IPS-15b (cell line): ENCODE measurements around the gene RAB22A.
"Not testable (repeated sequence)": the region's sequence is repeated elsewhere in the genome, so short reads cannot be mapped to it uniquely, and the experiment has no call there.

Source experiments
- H3K27me3 ChIP-seq: one replicate; pipeline ENCODE4 v1.6.1; 2013; ENCODE audit warnings: low read length; ENCODE audit not compliant: control insufficient read depth, insufficient read depth
- H3K36me3 ChIP-seq: one replicate; pipeline ENCODE4 v1.6.1; 2013; ENCODE audit warnings: low read length; ENCODE audit not compliant: control insufficient read depth, insufficient read depth
- H3K4me1 ChIP-seq: one replicate; pipeline ENCODE4 v1.6.1; 2013; ENCODE audit warnings: mild to moderate bottlenecking, low read length; ENCODE audit not compliant: control insufficient read depth, insufficient read depth
- H3K4me3 ChIP-seq: one replicate; pipeline ENCODE4 v1.5.1; 2013; ENCODE audit warnings: low read depth, low read length
- H3K9ac ChIP-seq: one replicate; pipeline ENCODE4 v1.6.1; 2013; ENCODE audit warnings: low read depth, mild to moderate bottlenecking, low read length
- H3K9me3 ChIP-seq: one replicate; pipeline ENCODE4 v1.6.1; 2013; ENCODE audit warnings: mild to moderate bottlenecking, low read length; ENCODE audit not compliant: control insufficient read depth, insufficient read depth

RAB22A gene

DNA sequence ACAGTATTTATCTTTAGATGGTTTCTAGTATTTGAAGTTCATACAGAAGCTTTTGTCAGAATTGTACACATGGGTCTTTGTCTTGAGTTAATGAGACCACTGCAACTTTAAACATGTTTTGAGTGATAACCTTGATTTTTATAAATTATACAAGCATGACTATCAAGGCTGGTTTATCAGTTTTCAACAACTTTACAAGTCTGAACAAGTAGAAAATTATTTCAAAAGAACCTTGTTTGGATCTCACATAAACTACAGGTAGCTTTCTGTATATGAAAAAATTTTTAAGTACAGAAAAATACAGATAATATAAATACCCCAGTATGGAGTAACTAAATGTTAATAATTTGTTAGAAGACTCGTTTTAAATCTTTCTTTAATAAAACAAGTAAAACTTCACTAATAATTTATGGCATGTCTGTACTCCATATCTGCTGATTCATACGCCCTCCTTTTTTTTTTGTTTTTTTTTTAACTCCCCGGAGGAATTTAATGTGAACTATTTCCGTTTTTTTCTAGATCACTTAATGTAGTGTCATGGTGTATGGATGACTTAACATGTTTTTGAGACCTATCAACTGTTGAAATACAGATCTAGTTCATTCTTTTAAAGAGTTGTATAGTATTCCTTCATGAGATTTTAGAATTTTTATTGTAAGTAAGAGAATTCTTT, 97.8 kb downstream of the RAB22A start:
- Histone ChIP-seq H3K9ac (no peak overlapping the region), H3K9me3 (no peaks in the 10 kb centered on the region), H3K4me1 (peaks cover 19% of the 10 kb centered on the region), H3K36me3 (no peaks in the 10 kb centered on the region), H3K27me3 (no peaks in the 10 kb centered on the region), H3K4me3 (no peak overlapping the region)

DNA sequence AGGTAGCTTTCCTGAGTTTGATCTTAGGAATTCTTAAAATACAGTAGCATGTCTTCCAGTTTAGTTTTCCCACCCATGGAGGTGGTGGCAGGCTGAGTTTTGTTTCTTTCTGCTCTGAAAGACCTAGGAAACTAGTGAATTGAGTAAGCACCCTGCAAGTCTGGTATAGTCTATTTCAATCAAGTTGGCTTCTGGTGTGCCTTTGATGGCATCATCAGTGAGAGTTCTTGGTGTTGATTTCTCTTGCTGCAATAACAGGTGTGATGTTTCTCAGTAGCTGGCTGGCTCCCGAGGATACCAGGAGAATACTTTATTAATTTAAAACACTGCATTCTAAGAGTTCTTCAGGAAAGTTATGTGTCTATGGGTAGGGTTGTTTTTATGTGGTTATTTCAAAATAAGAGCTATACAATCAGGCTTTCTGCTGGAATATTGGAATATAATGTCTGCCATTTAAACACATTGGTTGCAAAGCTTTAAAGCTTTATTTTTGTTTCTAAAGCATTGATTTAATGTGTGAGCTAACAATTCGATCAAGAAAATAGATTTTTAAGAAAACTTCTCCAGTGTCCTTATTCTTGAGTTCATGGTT, 98.5 kb downstream of the RAB22A start:
- Histone ChIP-seq H3K4me3 (no peak overlapping the region), H3K27me3 (no peaks in the 10 kb centered on the region), H3K4me1 (peaks cover 19% of the 10 kb centered on the region), H3K9ac (no peak overlapping the region), H3K9me3 (no peaks in the 10 kb centered on the region), H3K36me3 (no peaks in the 10 kb centered on the region)

DNA sequence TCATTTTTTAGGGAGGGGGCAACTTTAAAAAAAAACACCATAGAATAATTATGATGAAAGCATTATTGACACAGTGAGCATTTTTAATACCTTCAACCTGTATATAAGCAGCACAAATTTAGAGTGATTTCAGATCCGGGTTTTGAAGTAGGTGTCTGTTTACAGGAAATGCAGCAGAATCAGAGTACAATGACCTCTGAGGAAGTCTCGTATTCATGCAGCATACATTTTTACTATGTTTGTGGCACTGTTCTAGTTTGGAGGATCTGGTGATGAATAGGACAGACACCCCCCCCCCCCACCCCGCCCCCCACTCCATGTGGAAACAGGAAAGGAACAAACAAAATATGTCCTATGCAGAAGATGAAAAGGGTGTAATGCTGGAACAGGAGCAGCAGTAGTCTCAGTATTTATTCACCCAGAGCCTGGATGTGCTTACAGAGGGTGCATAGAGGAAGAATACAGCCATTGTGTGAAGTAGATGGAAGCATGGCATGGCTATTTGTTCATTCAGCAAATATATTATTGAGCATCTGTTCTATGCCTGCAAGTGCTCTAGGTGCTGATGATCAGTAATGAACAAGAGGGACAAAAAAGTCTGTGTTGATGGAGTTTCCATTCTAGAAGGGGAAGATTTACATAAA, 99.2 kb downstream of the RAB22A start:
- H3K9ac ChIP-seq = no peak overlapping the region
- no peaks in the 10 kb centered on the region for H3K9me3 ChIP-seq
- H3K4me3 ChIP-seq = no peak overlapping the region

DNA sequence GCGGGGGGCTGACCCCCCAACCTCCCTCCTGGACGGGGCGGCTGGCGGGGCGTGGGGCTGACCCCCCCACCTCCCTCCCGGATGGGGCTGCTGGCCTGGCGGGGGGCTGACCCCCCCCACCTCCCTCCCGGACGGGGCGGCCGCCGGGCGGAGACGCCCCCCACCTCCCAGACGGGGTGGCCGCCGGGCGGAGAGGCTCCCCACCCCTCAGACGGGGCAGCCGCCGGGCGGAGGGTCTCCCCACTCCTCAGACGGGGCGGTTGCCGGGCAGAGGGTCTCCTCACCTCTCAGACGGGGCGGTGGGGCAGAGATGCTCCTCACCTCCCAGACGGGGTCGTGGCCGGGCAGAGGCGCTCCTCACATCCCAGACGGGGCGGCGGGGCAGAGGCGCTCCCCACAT, 104.7 kb downstream of the RAB22A start:
- H3K36me3 ChIP-seq, H3K9ac ChIP-seq, H3K4me3 ChIP-seq, H3K9me3 ChIP-seq, H3K27me3 ChIP-seq: not testable (repeated sequence)
- peaks cover 23% of the 10 kb centered on the region for H3K4me1 ChIP-seq

More for the DNA sequence above, 99.2 kb downstream of the RAB22A start:
- peaks cover 19% of the 10 kb centered on the region for H3K4me1 ChIP-seq
- H3K36me3 ChIP-seq = no peaks in the 10 kb centered on the region
- no peaks in the 10 kb centered on the region for H3K27me3 ChIP-seq

DNA sequence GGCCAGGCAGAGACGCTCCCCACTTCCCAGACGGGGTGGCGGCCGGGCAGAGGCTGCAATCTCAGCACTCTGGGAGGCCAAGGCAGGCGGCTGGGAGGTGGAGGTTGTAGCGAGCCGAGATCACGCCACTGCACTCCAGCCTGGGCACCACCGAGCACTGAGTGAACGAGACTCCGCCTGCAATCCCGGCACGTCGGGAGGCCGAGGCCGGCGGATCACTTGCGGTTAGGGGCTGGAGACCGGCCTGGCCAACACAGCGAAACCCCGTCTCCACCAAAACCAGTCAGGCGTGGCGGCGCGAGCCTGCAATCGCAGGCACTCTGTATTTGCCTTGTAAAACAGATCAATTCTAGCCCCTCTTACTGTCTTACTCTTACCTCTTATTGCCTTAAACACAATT, 105.3 kb downstream of the RAB22A start:
- H3K9me3 ChIP-seq, H3K4me3 ChIP-seq, H3K27me3 ChIP-seq, H3K36me3 ChIP-seq, H3K9ac ChIP-seq: not testable (repeated sequence)
- peaks cover 23% of the 10 kb centered on the region for H3K4me1 ChIP-seq

DNA sequence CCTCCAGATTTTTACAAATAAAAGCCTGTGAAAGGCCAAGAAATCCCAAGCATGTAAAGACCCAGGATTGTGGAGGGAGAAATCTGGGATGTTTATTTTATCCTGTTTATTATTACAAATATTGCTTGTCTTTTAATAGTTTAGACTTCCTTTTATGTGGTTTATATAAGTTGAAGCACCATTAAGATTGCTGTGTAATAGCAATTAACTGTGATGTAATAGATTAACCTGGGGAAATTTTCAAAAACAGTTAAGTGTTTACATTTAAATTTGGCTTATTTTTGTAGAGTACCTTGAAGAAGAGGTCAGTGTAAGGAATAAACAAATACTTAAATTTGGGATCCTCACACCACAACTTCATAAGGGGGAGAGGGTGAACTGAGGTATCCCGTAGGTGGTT, 106.5 kb downstream of the RAB22A start:
- H3K27me3 ChIP-seq = no peaks in the 10 kb centered on the region

DNA sequence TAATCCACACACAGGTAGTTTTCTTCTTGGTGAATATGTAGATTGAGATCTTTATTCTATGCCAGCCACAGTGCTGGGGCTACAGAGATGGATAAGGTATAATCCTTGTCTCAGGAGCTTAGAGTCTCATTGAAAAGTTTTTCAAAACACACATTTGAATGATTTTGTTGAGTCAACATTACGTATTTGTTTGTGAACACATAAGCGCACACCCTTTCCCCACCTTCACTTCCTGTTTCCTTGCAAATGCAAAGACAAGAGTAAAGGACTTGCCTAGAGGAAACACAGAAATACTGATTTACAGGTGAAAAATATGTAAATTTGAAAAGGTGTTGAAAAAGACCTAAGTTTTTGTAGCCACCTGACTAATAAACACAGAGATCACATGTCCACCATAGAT, 107.3 kb downstream of the RAB22A start:
- no peaks in the 10 kb centered on the region for H3K36me3 ChIP-seq
- no peak overlapping the region for H3K4me3 ChIP-seq
- H3K9ac ChIP-seq = no peak overlapping the region
- H3K27me3 ChIP-seq = no peaks in the 10 kb centered on the region
- H3K4me1 ChIP-seq = peaks cover 21% of the 10 kb centered on the region
- H3K9me3 ChIP-seq = no peaks in the 10 kb centered on the region

More for the DNA sequence above, 106.5 kb downstream of the RAB22A start:
- Histone ChIP-seq H3K36me3 (no peaks in the 10 kb centered on the region), H3K4me3 (no peak overlapping the region), H3K9ac (no peak overlapping the region), H3K4me1 (peaks cover 21% of the 10 kb centered on the region), H3K9me3 (no peaks in the 10 kb centered on the region)
